HG03439 (cell line): ENCODE measurements around the gene TLR4.

Experiments
- ATAC-seq: cut with Tn5 transposase; IDR thresholded peaks from one replicate; pipeline ENCODE4 v1.9.1; 2021; ENCODE audit warnings: mild to moderate bottlenecking, moderate library complexity; ENCODE audit not compliant: unreplicated experiment

TLR4 gene

DNA sequence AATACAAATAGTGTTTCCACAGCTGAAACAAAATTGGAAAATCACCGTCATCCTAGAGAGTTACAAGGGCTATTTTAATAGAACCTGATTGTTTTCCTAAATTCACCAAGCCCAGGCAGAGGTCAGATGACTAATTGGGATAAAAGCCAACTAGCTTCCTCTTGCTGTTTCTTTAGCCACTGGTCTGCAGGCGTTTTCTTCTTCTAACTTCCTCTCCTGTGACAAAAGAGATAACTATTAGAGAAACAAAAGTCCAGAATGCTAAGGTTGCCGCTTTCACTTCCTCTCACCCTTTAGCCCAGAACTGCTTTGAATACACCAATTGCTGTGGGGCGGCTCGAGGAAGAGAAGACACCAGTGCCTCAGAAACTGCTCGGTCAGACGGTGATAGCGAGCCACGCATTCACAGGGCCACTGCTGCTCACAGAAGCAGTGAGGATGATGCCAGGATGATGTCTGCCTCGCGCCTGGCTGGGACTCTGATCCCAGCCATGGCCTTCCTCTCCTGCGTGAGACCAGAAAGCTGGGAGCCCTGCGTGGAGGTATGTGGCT, at the start of gene TLR4:
TSS of gene TLR4 (plus strand) at position 380 of the 552 bp plus-strand sequence. CDS start at position 450, 70 bp downstream.
- peak; percentile 95 for ATAC-seq

DNA sequence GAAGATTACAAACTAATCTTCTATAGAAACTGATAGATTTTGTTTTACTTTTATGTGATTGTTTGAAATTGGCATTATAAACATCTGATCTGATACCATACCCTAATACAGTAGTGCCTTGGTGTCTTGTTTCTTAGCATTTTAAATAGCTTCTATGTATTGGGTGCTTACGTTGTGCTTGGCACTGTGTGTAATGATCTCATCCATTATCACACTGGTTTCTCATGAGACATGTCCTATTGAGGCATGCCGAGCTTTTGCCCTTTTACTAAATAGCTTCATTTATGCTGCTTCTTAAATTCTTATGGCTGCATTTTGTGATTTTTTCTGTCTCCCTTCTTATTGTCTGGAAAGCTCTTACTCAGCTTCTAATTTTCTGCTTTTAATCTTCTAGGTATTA, 48.2 kb upstream of the TLR4 start:
- no peak for ATAC-seq

DNA sequence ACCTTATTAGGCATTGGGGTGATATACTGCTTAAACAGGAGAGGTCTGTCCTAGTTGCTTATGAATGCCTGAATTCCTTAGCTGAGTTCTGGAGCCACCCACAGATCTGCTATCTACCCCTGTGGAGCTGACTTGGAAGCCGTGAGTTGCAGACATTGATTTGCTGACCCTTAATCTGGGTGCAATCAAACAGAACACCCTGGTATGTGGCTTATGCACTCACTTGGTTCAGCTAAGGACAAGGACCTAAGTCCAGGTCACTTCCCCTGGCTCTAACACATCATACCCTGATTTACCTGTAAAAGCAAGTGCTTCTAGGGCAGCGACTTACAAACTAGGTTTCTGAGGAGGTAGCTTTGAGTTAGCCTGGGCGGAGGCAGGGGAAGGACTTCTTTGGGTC, 41.6 kb upstream of the TLR4 start:
- ATAC-seq: no peak

DNA sequence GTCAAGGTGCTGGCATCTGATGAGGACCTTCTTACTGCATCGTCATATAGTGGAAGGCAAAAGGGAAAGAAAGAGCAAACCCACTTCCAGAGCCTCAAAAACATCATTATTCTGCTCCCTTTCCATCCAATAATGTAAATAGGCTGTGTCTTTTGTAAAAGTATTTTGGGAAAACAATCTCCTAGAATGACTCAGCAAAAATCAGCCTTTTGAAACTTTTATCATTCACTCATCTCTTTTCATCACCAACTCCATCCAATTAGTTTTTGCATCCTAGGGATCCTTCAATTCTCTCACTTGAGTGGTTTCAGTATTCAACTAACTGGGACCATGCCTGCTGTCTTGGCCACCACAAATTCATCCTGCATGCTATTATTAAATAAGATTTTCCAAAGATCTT, 39.8 kb upstream of the TLR4 start:
- ATAC-seq: no peak

DNA sequence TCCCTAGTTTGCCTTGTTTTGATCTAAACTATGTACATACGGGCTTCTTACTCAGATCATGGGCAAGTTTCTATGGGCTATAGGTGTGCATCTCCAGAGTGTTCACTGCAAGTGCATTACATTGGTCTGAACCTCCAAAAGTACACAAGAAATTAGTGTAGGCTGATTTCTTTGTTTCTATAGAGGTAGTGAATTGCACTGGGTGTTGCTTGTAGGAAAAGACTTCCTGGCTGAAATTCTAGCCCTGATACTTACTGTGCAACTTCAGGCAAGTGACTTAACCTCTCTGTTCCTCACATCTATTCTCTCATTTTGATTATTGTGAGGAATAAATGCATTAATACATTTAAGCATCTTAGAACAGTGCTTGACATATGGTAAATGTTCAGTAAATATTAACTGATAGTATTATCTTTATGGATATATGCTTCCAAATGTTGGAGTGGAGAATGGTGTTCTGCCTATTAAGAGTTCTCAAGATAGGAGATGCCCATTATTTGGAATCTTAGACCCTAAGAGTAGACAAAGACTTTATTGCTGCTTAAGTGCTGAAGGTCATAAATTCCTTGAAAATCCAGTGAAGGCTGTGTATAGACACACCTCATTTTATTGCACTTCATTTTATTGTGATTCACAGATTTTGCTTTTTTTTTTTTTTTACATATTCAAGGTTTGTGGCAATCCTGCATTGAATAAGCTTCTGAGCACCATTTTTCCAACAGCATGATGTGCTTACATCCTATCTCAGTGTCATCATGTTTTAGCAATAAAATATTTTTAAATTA, 38.4 kb upstream of the TLR4 start:
- no peak for ATAC-seq

DNA sequence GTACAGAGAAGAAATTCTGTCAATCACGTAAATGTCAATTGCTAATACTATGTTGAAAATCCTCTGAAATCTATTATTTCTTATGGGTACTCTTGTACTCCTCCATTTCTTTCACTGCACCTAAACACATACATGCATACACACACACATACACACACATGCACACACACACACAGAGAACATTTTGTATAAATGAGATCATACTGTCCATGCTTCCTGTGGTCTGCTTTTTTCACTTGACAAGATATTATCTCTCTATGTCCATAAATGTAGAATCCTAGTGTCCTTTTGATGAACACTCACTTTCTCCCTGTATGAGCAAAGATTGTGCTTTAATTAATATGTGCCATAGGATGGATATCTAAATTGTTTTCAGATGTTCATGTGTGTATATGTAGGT, 32.7 kb upstream of the TLR4 start:
- ATAC-seq: no peak

DNA sequence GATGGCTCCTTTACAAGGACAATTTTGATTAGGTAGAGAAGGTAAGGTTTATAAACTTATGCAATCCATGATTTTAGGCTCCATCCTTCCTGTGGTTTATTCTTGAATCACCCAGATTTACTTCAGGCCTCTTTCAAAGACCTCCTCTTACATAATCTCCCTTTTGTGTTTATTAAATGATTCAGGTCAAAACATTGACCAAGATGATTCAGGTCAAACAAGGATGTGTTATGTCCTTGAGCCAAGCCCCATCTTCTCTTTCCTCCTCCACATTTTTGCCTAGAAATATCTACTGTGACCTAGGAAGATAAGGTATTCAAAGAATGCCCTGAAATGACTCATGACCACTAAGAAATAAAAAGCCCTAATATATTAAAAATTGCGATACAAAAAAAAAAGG, 31.8 kb upstream of the TLR4 start:
- ATAC-seq: no peak

DNA sequence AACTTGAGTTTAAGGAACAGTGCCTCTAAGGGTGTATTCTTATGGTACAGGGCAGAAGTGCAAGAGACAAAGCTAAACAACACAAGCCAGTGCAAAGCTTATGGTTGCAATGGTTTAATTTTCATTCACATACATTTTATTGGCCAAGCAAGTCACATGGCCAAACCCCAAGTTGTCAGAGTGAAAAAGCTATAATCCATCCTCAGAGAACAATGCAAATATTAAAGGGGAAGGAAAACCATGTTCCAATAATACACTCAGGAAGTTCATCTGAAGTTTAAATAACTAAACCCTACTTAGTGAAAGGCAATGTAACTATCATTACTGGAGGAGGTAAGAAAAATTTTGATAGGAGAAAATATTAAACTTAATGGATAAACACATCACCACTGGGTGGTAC, 26.6 kb upstream of the TLR4 start:
- ATAC-seq: no peak

DNA sequence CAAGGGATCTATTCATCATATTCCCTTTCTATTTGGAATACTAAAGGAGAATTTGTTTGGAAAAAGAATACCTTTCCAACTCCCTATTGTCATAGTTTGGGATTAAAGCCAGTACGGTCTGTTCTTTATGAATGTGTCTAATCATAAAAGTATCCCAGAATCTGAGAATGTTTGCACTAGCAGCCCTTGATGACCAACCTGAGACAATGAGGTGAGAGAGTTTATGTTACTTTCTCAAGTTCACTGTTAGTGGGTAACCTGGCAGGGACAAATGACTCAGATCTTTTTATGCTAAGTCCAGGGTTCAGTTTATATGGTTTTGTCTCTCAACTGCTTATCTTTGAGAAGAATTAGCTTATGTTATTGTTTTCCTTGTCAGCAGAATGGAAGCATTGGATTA, 25.3 kb upstream of the TLR4 start:
- ATAC-seq: no peak

DNA sequence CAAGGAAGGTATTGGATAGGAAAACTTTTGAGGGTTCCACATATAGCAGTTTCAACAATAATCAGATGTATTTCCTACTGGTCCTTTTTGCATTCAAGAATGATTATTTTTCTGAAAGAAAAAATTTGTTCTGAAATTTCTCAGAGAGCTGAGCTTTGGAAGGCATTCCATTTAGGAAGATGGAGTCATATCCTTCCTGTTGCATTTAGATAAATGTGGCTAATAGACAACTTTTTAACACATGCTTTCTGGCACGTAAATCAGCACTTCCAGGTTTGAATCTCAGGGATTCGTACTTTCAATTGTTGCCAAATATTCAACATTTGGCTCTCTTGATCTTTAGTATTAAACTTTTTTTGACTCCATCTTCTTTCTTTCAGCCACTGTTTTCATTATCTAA, 24.8 kb upstream of the TLR4 start:
- ATAC-seq: no peak

DNA sequence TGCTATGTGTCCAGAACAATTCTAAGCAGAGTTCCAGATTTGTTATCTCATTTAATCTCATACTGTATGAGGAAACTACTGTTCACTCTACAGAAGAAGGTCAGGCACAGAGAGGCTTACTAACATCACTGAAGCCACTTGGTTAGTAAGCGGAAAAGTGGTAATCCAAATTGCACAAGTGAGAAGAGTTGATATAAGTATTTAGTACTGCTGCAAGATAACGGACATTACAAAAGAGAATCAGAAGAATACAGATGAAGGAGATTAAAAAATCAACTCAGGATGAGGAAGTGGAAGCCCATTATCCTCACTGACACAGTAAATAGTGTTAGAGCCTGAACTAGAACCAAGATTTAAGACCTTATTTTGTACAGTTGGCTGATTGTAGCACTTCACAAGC, 22.3 kb upstream of the TLR4 start:
- no peak for ATAC-seq

DNA sequence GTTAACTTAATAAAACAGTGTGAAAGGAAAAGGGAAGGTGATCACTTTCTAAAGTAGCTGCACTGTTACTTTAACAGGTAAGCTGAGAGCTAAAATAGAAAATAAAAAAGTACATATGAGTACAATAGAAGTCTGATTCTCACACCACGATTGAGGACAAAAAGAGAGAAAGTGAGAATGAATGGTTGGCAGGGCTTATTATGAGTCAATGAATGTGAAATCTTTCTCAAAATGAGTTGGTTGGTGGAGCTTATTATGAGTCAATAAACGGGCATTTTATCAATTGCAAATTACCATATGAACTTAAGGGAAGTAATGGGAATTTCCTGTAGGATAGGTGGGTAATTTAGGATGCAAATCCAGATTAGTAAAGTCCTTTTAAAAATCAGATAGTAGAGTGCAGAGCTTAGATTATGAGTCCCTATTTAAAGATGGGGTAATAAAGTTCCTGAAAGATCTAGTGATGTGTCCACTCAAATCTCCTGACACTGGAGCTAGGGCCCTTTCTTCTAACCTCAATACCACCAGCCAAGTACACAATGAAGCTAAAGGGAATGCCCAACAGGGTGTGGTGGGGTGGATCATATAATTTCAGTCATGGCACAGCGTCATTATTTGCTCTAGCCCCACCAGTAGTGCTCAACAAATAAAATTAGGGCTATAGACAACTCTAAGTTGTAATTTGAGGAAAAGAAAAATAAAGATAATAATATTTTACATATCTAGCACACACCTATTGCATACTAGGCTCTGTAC, 21.1 kb upstream of the TLR4 start:
- peak; percentile 78 for ATAC-seq

DNA sequence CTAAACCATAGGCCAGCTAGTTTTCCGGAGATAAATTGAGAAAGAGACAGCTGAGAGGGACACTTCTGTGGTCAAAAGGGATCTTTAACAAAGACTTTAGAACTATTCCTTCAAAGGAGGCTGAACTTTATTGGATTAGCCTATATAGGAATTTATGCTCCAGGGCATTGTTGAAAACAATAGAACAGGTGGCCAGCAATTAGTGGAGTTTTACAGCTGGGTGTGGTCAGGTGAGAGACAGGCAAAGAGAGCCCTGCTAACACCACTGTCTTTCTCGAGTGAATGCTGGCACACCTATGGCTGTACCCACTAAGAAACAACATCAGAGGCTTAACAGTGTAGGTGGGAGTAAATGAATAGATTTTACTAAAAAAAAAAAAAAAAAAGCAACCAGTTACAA, 16.7 kb upstream of the TLR4 start:
- no peak for ATAC-seq

DNA sequence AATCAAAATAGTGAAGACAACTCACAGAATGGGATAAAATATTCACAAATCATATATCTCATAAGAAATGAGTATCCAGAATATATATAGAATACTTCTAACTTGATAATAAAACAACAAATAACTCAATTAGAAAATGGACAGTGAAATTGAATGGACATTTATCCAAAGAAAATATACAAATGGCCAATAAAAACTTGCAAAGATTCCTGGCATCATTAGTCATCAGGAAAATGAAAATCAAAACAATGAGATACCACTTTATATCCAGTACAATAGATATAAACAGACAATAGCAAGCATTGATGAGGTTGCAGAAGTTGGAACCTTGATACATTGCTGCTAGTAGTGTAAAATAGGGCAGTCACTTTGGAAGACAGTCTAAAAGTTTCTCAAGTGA, 12.8 kb upstream of the TLR4 start:
- ATAC-seq: no peak

DNA sequence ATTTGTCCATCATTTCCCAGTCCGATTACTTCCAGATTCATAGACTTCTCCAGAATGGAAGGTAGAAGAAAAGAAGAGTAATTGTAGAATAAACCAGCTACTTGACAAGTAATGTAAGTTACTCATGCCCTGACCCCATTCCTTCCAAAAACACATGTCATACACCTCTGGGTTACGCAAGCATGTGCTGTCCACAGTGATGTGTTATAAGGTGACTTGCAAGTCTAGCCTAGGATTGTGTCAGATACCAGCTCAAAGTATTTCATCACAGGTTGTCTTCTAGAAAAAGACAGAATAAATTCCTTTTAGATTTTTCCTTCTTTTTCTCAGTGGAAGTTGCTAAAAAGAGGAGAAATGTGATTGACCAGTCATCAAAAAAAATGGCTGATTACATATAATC, 8.0 kb upstream of the TLR4 start:
- ATAC-seq: no peak

DNA sequence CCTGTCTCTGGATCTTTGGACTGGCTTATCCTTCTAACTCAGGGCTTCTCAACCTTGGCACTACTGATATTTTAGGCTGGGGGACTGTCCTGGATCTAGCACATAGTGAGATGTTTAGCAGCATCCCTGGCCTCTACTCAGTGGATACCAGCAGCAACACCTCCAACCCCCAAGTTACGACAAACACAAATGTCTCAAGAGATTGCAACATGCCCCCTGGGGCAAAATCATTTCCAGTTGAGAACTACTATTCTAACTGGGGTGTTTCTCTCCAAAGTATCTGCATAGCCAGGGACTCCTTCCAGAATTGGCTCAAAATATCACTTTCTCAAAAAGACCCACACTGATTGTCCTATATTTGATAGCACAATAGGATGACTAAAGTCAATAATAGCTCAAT, 7.2 kb upstream of the TLR4 start:
- ATAC-seq: no peak

DNA sequence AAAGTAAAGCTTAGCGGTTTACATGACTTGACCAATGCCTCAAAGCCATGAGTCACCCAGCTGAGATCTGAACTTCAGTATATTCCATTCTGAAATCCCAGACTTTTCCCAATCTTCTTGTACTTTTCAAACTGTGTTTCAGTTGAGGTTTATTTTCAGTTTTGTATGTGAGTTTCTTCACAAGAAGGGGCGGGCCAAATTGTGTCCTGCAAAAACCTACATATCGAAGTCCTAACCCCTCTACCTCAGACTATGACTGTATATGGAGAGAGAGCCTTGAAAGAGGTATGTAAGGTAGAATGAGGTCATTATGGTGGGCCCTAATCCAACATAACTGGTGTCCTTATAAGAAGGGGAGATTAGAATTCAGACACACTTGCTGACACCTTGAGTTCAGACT, 666 bp upstream of the TLR4 start:
- no peak for ATAC-seq

DNA sequence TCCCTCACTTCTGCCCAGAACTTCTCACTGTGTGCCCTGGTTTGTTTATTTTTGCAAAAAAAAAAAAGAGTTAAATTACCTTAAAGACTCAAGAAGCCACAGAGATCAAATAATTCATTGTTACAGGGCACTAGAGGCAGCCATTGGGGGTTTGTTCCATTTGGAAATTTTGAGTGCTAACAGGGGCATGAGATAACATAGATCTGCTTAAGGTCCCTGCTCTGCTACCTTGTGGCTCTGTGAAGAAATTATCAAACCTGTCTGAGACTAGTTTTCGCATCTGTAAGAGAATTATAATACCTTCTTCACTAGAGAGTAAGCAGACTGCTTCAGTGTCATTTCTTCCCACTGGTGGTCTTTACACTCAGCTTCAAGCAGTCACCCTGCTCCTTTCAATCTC, 394 bp downstream of the TLR4 start:
- no peak for ATAC-seq

DNA sequence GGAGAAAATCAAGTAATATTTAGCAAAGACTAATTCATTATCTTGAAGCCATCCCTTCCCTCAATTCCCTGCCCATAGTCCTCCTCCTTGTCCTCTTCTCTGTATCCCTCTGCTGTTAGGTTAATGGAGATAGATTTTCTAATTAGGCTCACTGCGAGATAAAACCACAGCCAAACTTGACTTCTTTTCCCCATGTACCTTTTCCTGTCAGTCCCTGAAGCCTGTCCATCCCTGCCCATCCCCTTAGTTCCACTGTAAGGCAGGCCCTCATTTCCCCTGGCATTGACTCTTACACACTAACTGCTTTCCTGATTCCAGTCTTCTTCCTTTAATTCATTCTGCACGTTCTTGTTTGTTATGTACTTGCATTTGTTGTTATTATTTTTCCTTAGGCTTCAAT, 1.2 kb downstream of the TLR4 start:
- no peak for ATAC-seq

DNA sequence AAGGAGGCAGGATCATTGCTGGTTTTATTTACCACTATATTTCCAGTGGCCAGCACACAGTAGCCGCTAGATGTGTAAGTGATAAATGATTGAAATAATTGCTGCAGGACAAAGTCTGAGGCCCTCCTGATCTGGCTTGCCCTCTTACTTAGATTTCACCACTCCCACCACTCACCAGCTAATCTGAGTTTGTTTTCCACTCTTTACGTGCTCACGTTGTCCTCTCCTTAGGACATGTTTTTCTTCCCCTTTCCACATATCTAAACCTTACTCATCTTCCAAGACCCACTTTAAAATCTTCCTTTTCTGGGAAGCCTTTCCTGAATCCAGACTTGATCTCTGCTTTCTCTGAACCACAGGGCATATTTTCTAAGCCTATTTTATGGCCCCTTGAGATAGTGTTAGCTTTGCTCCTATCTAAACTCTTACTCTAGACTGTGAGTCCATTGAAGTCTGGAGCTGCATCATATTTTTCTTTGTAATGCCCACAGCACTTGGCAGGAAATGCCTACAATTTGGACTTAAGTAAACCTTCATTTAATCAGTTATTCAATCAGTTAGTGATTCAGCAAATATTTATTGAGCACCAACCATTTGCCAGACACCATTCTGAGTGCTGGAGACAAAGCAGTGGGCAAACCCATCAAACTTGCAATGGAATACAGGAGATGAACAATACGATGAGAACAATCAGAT, 2.4 kb downstream of the TLR4 start:
- no peak for ATAC-seq

DNA sequence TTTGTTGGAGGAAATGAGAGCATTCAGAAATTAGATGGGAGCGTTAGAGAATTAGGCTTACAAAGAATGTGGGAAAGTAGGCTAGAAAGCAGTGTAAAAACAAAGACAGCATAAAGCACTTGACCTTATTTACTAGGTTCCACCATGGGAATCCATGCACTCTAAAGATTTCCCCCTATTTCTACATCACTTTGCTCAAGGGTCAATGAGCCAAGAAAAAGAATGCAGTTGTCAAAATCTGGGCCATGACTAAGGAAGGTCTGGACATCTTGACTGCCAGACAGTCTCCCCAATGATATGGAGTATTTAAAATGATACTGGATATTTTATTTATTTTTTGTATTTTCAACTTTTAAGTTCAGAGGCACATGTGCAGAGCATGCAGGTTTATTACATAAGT, 3.4 kb downstream of the TLR4 start:
- ATAC-seq: no peak

DNA sequence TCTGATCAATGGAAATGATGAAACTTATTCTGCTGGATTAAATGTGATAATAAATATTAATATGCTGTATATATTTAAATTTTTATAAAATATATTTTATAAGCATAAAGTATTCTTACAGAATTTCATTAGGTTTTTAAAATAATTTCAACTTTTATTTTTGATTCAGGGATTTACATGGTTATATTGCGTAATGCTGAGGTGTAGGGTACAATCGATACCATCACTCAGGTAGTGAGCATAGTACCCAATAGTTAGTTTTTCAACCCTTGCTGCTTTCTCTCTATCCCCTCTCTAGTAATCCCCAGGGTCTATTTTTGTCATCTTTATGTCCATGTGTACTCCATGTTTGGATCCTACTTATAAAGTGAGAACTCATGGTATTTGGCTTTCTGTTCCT, 5.7 kb downstream of the TLR4 start:
- ATAC-seq: no peak
